Adipocyte (in vitro differentiated cells): ENCODE measurements around the gene PEX14.
A peak's percentile ranks its signal among the peaks of the same experiment; 100 is the strongest.

Source experiments
- DNase-seq: peaks from one replicate; pipeline ENCODE4 v3.0.0-alpha.2; 2015; ENCODE audit warnings: low read depth
- H3K27me3 ChIP-seq: replicated peaks from 2 replicates; pipeline ENCODE4 v1.7.0; 2013; ENCODE audit warnings: mild to moderate bottlenecking, low read length, moderate library complexity; ENCODE audit not compliant: control insufficient read depth, insufficient read depth
- H3K36me3 ChIP-seq: 2 replicates; pipeline ENCODE4 v1.7.0; 2013; ENCODE audit warnings: low read length, mild to moderate bottlenecking, moderate library complexity; ENCODE audit not compliant: control insufficient read depth, insufficient read depth, severe bottlenecking
- H3K4me1 ChIP-seq: 2 replicates; pipeline ENCODE4 v1.7.0; 2013; ENCODE audit warnings: mild to moderate bottlenecking, low read length, moderate library complexity; ENCODE audit not compliant: control insufficient read depth, insufficient read depth
- H3K4me3 ChIP-seq: 2 replicates; pipeline ENCODE4 v1.7.0; 2013; ENCODE audit warnings: mild to moderate bottlenecking, low read length, moderate library complexity
- H3K9ac ChIP-seq: 2 replicates; pipeline ENCODE4 v1.7.0; 2013; ENCODE audit warnings: mild to moderate bottlenecking, low read length, moderate library complexity
- H3K9me3 ChIP-seq: 2 replicates; pipeline ENCODE4 v1.7.0; 2013; ENCODE audit warnings: mild to moderate bottlenecking, low read length, moderate library complexity; ENCODE audit not compliant: control insufficient read depth

The PEX14 gene

GRCh38 chr1:10522322-10522860 is 47.6 kb downstream of the PEX14 start:
- no peak for DNase-seq
- Histone ChIP-seq H3K9ac (no peak overlapping the region), H3K4me3 (no peak overlapping the region), H3K27me3 (no peaks in the 10 kb centered on the region), H3K9me3 (no peaks in the 10 kb centered on the region), H3K4me1 (no peaks in the 10 kb centered on the region), H3K36me3 (peaks cover 8% of the 10 kb centered on the region)

GRCh38 chr1:10525208-10525607 is 50.5 kb downstream of the PEX14 start:
- H3K9me3 ChIP-seq: no peaks in the 10 kb centered on the region
- H3K4me1 ChIP-seq: peaks cover 14% of the 10 kb centered on the region
- H3K27me3 ChIP-seq: no peaks in the 10 kb centered on the region
- H3K9ac ChIP-seq: no peak overlapping the region
- H3K4me3 ChIP-seq: no peak overlapping the region
- H3K36me3 ChIP-seq: peaks cover 8% of the 10 kb centered on the region
- no peak for DNase-seq

GRCh38 chr1:10528066-10529014 is 53.6 kb downstream of the PEX14 start:
- Histone ChIP-seq H3K27me3 (no peaks in the 10 kb centered on the region), H3K4me1 (peaks cover 14% of the 10 kb centered on the region), H3K36me3 (peaks cover 5% of the 10 kb centered on the region), H3K4me3 (no peak overlapping the region), H3K9me3 (no peaks in the 10 kb centered on the region), H3K9ac (no peak overlapping the region)
- DNase-seq: peak; percentile 50

DNA sequence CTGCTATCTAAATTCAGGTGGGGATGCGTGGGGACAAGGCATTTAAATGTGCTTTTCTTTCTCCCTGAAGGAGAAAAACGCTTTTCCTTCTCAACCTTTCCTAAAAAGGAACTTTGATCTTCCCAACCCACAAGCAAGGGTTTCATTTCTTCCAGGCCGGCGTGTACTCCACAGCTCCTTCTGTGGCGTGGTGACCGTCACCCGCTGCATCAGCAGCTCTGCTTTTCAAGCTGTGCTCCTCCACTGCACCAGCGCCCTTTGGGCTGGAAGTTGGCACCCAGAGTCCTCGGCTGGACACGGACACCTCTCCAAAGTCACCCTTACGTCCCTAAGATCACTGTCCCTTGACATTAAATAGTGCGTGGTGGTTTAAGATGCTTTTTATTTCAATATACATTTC is 54.3 kb downstream of the PEX14 start:
- no peak overlapping the region for H3K4me3 ChIP-seq
- no peaks in the 10 kb centered on the region for H3K9me3 ChIP-seq
- no peak for DNase-seq

DNA sequence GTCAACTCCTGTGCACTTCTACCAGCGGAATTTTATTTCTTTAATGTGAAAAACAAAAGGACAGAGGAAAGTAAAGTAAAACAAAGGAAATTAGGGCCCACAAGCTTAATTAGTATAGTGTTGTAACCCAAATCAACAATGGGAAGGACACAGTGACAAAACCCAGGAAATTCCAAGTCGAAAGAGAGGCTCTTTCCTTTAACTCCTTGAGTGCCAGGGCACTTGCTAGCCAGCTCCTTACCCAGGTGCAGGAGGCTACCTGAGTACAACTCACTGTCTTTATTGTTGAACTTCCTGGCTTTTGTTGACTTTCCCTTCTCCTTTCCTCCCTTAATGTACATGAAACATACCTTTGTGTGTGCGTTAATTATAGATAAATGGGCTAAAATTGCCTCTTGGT is 55.0 kb downstream of the PEX14 start:
- peaks cover 14% of the 10 kb centered on the region for H3K4me1 ChIP-seq
- no peak for DNase-seq

More for the DNA sequence above, 54.3 kb downstream of the PEX14 start:
- H3K9ac ChIP-seq: no peak overlapping the region
- peaks cover 14% of the 10 kb centered on the region for H3K4me1 ChIP-seq
- H3K36me3 ChIP-seq: peaks cover 4% of the 10 kb centered on the region
- H3K27me3 ChIP-seq: no peaks in the 10 kb centered on the region

GRCh38 chr1:10530281-10530740 is 55.6 kb downstream of the PEX14 start:
- Histone ChIP-seq H3K36me3 (no peaks in the 10 kb centered on the region), H3K27me3 (no peaks in the 10 kb centered on the region), H3K4me1 (peaks cover 14% of the 10 kb centered on the region), H3K4me3 (no peak overlapping the region), H3K9me3 (no peaks in the 10 kb centered on the region), H3K9ac (no peak overlapping the region)
- peak; percentile 60 for DNase-seq

More for the DNA sequence above, 55.0 kb downstream of the PEX14 start:
- H3K36me3 ChIP-seq: no peaks in the 10 kb centered on the region
- no peak overlapping the region for H3K9ac ChIP-seq
- no peak overlapping the region for H3K4me3 ChIP-seq
- no peaks in the 10 kb centered on the region for H3K27me3 ChIP-seq
- no peaks in the 10 kb centered on the region for H3K9me3 ChIP-seq

DNA sequence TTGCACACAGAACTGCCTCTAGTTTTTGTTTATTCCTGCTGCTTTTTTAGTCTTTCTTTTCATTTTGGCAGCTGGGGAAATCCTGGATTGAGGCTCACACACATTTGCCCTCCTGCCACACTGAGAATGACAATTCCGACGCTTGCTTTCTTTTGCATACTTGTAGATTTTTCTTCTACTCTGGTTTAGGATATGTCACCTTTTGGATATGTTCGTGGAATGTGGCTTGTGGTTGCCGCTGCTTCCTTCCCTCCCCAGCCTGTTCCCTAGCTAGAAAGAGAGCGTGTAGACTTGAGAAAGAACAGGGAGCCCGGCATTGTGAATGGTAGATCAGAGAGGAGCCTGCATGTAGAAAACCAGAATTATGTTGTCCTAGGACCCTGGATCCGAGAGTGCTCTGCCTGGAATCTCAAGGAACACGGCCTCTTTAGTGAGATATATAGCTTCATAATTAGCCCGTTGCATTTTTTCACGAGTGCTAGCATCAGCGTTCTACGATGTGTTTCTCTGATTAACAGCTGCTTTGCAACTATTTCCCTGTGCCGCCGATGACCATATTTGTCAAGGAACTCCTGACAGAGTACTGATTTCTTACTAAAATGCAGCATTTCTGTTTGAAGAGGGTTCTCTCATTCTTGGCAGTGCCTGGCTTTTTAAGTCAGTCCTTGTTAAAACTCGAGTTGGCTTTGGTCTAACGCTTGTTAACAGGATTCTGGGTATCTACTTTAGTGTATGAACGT is 56.2 kb downstream of the PEX14 start:
- H3K36me3 ChIP-seq: no peaks in the 10 kb centered on the region
- H3K4me1 ChIP-seq: peaks cover 14% of the 10 kb centered on the region
- DNase-seq: peak; percentile 41
- H3K4me3 ChIP-seq: no peak overlapping the region
- no peaks in the 10 kb centered on the region for H3K9me3 ChIP-seq
- H3K27me3 ChIP-seq: no peaks in the 10 kb centered on the region
- H3K9ac ChIP-seq: no peak overlapping the region

DNA sequence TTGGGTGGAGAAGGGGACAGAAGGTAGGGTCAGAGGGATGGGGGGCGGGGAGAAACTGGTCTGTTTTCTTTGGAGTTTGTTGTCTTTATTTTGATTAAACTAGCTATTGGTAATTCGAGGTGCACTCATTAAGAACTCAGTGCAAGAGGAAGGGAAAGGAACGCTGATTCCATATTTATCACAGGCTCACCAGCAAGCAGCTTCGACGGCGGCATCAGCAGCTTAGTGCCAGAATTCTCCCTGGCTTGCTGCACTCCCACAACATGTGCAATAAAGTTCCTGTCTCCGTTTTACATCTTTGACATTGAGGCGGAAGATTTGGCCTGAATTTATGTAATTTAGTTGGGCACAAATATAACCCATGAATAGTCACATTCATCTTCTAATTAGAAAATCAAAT is 57.6 kb downstream of the PEX14 start:
- Histone ChIP-seq H3K4me3 (no peak overlapping the region), H3K36me3 (peaks cover 10% of the 10 kb centered on the region), H3K4me1 (peaks cover 14% of the 10 kb centered on the region), H3K27me3 (no peaks in the 10 kb centered on the region), H3K9ac (no peak overlapping the region), H3K9me3 (no peaks in the 10 kb centered on the region)
- no peak for DNase-seq

DNA sequence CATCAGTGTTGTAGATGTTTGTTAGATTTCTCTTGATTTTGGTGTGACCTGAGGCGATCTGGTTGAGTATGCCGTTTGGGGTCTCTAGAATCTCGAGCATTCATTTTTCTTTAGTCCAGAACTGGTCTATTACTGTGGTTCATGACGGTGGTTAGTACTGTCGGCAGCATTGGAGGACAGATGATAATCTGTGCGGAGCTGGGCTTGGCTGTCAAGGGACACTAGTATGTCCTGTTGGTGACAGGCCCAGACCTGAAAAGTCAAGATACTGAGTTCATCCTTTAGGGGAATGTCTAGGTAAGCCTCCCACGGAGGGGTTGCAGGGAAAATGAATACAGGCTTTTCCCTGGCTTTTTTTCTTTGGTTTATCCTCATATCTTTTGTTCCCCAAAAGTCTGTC is 59.8 kb downstream of the PEX14 start:
- Histone ChIP-seq H3K9me3 (no peaks in the 10 kb centered on the region), H3K4me3 (no peak overlapping the region), H3K27me3 (no peaks in the 10 kb centered on the region), H3K9ac (no peak overlapping the region), H3K36me3 (peaks cover 10% of the 10 kb centered on the region), H3K4me1 (peaks cover 9% of the 10 kb centered on the region)
- no peak for DNase-seq

DNA sequence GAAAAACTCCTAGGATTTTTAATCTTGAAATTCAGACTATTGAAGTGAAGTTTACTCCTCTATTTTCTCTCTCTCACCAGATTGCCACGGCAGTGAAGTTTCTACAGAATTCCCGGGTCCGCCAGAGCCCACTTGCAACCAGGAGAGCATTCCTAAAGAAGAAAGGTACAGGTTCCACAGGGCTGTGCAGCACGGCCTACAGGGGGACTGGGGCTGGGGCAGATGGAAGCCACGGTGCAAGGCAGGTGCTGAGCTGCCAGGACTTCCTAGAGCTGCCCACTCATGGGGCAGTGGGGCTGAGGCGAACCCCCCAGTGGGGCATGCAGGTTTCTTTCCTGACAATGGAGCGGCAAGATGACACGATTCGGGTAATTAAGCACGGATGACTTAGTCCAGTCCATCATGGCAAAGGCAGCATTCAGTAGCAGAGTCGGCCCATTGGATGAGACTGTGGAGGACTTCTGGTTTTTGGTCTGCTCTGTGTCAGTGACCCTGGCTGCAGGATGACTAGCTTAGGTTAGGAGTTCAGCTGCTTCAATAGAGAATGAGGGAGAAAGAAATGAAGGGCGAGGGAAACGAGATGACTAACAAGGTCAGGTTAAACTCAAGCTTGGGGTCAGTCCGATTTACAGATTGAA is 61.5 kb downstream of the PEX14 start:
- Histone ChIP-seq H3K4me1 (peaks cover 6% of the 10 kb centered on the region), H3K9ac (no peak overlapping the region)
- no peak for DNase-seq

More for the DNA sequence above, 61.5 kb downstream of the PEX14 start:
- no peak overlapping the region for H3K4me3 ChIP-seq
- no peaks in the 10 kb centered on the region for H3K9me3 ChIP-seq
- peaks cover 15% of the 10 kb centered on the region for H3K36me3 ChIP-seq
- H3K27me3 ChIP-seq: no peaks in the 10 kb centered on the region
